Activated T-cell treated with anti-CD3 and anti-CD28 coated beads, Interleukin-2, amount 50 U/mL, for 72 hours (primary cell): ENCODE results near the gene DNAAF5. TPM values are rescaled to one million over a fixed set of nuclear protein-coding genes. Genes with fewer than 3 reads are reported as not detected.
A peak's percentile ranks its signal among the peaks of the same experiment; 100 is the strongest.

Experiments
- ATAC-seq, 2 donors: fragments of 150-1000 bp; cut with Tn5 transposase; replicated peaks in 1 of 2; 2 replicates each; pipeline ENCODE4 v1.10.0; 2021; ENCODE audit warnings: moderate library complexity in 2 of 2, mild to moderate bottlenecking in 1 of 2
- DNase-seq, 2 donors: peaks; one replicate each; pipeline ENCODE4 v3.0.0; 2021 to 2022; ENCODE audit warnings: mixed read lengths in 1 of 2
- H3K27ac Mint-ChIP-seq: one replicate; pipeline ENCODE4 v1.8.0; 2022; ENCODE audit warnings: mild to moderate bottlenecking, moderate library complexity, mixed read lengths
- H3K27me3 Mint-ChIP-seq: one replicate; pipeline ENCODE4 v1.8.0; 2022; ENCODE audit warnings: low read depth, mixed read lengths
- H3K36me3 Mint-ChIP-seq, 2 donors: one replicate each; pipeline ENCODE4 v1.8.0; 2022; ENCODE audit warnings: mixed read lengths in 2 of 2, mild to moderate bottlenecking in 1 of 2; ENCODE audit not compliant: insufficient read depth in 2 of 2
- H3K4me1 Mint-ChIP-seq: one replicate; pipeline ENCODE4 v1.8.0; 2022; ENCODE audit warnings: low read depth, mixed read lengths
- H3K4me3 Mint-ChIP-seq, 2 donors: one replicate each; pipeline ENCODE4 v1.8.0; 2022; ENCODE audit warnings: mild to moderate bottlenecking in 2 of 2, mixed read lengths in 2 of 2, moderate library complexity in 2 of 2
- H3K9me3 Mint-ChIP-seq, 2 donors: one replicate each; pipeline ENCODE4 v1.8.0; 2022; ENCODE audit warnings: mixed read lengths in 2 of 2
- total RNA-seq, 2 donors: library from RNA; stranded (reverse); gene quantifications; one replicate each; pipeline ENCODE4 v1.2.3, GENCODE V29; 2022

The DNAAF5 gene
- total RNA-seq, 2 donors from 2014 or later, result 12.0 to 15.9 TPM

- Mint-ChIP-seq H3K4me1 (peaks cover 33% of the 10 kb centered on the region), H3K27me3 (no peaks in the 10 kb centered on the region), H3K36me3 (peaks cover 16 to 18% of the 10 kb centered on the region in 2 donors), H3K4me3 (peak overlapping the region; percentile 76 to 83), H3K27ac (no peak overlapping the region), H3K9me3 (no peaks in the 10 kb centered on the region)
- DNase-seq (no peak), ATAC-seq (no peak)
These were observed 1.4 kb downstream of the DNAAF5 start for GRCh38 chr7:727806-728460.

- Mint-ChIP-seq H3K27me3 (no peaks in the 10 kb centered on the region), H3K27ac (no peak overlapping the region), H3K9me3 (peaks cover 0 to 2% of the 10 kb centered on the region in 2 donors), H3K4me3 (peak overlapping the region; percentile 76 to 83), H3K36me3 (peaks cover 14 to 19% of the 10 kb centered on the region in 2 donors), H3K4me1 (peaks cover 31% of the 10 kb centered on the region)
- ATAC-seq (no peak), DNase-seq (no peak)
These were observed 2.1 kb downstream of the DNAAF5 start for GRCh38 chr7:728602-729001.

- no peak for DNase-seq
- Mint-ChIP-seq H3K27ac (no peak overlapping the region), H3K36me3 (peaks cover 7 to 19% of the 10 kb centered on the region in 2 donors), H3K9me3 (peaks cover 6 to 7% of the 10 kb centered on the region in 2 donors), H3K4me3 (peak overlapping the region; percentile 16 to 36), H3K27me3 (no peaks in the 10 kb centered on the region), H3K4me1 (peaks cover 29% of the 10 kb centered on the region)
- ATAC-seq, result no peak
These were observed 2.9 kb downstream of the DNAAF5 start for GRCh38 chr7:729140-730000.

GRCh38 chr7:730501-731439 is 4.3 kb downstream of the DNAAF5 start:
- Mint-ChIP-seq H3K4me1 (peaks cover 16% of the 10 kb centered on the region), H3K36me3 (peaks cover 0 to 15% of the 10 kb centered on the region in 2 donors), H3K27ac (no peak overlapping the region), H3K27me3 (no peaks in the 10 kb centered on the region), H3K9me3 (peaks cover 7 to 8% of the 10 kb centered on the region in 2 donors), H3K4me3 (no peak overlapping the region)
- ATAC-seq, result no peak
- no peak for DNase-seq

GRCh38 chr7:731440-732085 is 5.1 kb downstream of the DNAAF5 start:
- Mint-ChIP-seq H3K27me3 (no peaks in the 10 kb centered on the region), H3K9me3 (peaks cover 7 to 8% of the 10 kb centered on the region in 2 donors), H3K36me3 (peaks cover 0 to 14% of the 10 kb centered on the region in 2 donors), H3K4me1 (peaks cover 13% of the 10 kb centered on the region), H3K27ac (no peak overlapping the region), H3K4me3 (no peak overlapping the region)
- ATAC-seq (no peak), DNase-seq (no peak)

- no peak overlapping the region for H3K4me3 Mint-ChIP-seq
- peaks cover 0 to 14% of the 10 kb centered on the region in 2 donors for H3K36me3 Mint-ChIP-seq
- H3K27me3 Mint-ChIP-seq, result no peaks in the 10 kb centered on the region
- no peak overlapping the region for H3K27ac Mint-ChIP-seq
- peak; percentile 23 to 25 for DNase-seq
- ATAC-seq, result peak; percentile 43 to 47
- peaks cover 13% of the 10 kb centered on the region for H3K4me1 Mint-ChIP-seq
- peaks cover 7 to 8% of the 10 kb centered on the region in 2 donors for H3K9me3 Mint-ChIP-seq
These were observed 5.6 kb downstream of the DNAAF5 start for GRCh38 chr7:732094-732541.

DNA sequence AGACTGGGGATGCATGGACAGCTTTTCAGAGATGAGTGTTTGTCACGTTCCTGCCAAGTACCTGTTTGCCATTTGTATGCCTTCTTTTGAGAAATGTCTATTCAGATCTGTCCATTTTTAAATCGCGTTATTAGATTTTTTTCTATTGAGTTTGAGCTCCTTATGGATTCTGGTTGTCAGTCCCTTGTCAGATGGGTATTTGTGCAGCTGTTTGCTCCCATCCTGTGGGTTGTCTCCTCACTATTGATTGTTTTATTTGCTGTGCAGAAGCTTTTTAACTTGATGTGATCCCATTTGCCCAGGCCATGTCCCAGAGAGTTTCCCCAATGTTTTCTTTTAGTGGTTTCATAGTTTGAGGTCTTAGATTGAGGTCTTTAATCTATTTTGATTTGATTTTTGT is 6.1 kb downstream of the DNAAF5 start:
- Mint-ChIP-seq H3K27me3 (no peaks in the 10 kb centered on the region), H3K36me3 (peaks cover 0 to 12% of the 10 kb centered on the region in 2 donors), H3K27ac (no peak overlapping the region), H3K4me1 (peaks cover 12% of the 10 kb centered on the region), H3K4me3 (no peak overlapping the region), H3K9me3 (peaks cover 7 to 8% of the 10 kb centered on the region in 2 donors)
- no peak for ATAC-seq
- no peak for DNase-seq

DNA sequence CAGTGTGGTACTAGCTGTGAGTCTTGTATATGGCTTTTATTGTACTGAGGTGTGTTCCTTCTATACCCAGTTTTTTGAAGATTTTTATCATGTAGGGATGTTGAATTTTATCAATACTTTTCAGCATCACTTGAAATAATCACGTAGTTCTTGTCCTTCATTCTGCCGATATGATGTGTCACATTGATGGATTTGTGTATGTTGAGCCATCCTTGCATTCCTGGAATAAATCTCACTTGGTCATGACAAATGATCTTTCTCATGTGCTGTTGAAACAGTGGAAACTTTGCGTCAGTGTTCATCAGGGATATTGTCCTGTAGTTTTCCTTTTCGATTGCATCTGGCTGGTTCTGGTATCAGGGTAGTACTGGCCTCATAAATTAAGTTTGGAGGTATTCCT is 7.7 kb downstream of the DNAAF5 start:
- peaks cover 0 to 16% of the 10 kb centered on the region in 2 donors for H3K36me3 Mint-ChIP-seq
- H3K27me3 Mint-ChIP-seq, result no peaks in the 10 kb centered on the region
- ATAC-seq, result no peak
- H3K27ac Mint-ChIP-seq, result no peak overlapping the region
- peaks cover 7 to 8% of the 10 kb centered on the region in 2 donors for H3K9me3 Mint-ChIP-seq
- H3K4me3 Mint-ChIP-seq, result no peak overlapping the region
- DNase-seq, result no peak
- no peaks in the 10 kb centered on the region for H3K4me1 Mint-ChIP-seq

DNA sequence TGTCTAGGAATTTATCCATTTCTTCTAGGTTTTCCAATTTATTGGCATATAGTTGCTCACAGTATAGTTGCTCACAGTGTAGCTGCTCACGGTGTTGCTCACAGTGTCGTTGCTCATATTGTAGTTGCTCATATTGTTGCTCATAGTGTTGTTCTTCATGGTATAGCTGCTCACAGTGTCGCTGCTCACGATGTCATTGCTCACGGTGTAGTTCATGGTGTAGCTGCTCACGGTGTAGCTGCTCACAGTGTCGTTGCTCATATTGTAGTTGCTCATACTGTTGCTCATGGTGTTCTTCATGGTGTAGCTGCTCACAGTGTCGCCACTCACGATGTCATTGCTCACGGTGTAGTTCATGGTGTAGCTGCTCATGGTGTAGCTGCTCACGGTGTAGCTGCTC is 8.3 kb downstream of the DNAAF5 start:
- Mint-ChIP-seq H3K27me3 (no peaks in the 10 kb centered on the region), H3K27ac (no peak overlapping the region), H3K36me3 (peaks cover 0 to 16% of the 10 kb centered on the region in 2 donors), H3K4me1 (no peaks in the 10 kb centered on the region), H3K9me3 (peaks cover 7 to 8% of the 10 kb centered on the region in 2 donors), H3K4me3 (no peak overlapping the region)
- no peak for ATAC-seq
- no peak for DNase-seq

DNA sequence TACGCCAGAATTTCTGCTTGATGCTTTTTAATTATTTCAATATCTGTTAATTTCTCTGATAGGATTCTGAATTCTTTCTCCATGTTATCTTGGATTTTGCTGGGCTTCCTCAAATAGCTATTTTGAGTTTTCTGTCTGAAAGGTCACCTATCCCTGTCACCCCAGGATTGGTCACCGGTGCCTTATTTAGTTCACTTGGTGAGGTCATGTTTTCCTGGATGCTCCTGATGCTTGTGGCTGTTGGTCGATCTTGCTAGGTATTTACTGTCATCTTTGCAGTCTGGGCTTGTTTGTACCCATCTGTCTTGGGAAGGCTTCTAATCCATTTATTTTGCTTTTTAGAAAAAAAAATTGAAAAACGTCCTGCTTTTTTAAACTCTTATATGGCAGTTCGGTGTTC is 11.7 kb downstream of the DNAAF5 start:
- Mint-ChIP-seq H3K4me1 (no peaks in the 10 kb centered on the region), H3K27me3 (no peaks in the 10 kb centered on the region), H3K4me3 (no peak overlapping the region), H3K27ac (peak overlapping the region; percentile 78), H3K9me3 (peaks cover 6 to 8% of the 10 kb centered on the region in 2 donors), H3K36me3 (peaks cover 6 to 15% of the 10 kb centered on the region in 2 donors)
- DNase-seq (no peak), ATAC-seq (no peak)

DNA sequence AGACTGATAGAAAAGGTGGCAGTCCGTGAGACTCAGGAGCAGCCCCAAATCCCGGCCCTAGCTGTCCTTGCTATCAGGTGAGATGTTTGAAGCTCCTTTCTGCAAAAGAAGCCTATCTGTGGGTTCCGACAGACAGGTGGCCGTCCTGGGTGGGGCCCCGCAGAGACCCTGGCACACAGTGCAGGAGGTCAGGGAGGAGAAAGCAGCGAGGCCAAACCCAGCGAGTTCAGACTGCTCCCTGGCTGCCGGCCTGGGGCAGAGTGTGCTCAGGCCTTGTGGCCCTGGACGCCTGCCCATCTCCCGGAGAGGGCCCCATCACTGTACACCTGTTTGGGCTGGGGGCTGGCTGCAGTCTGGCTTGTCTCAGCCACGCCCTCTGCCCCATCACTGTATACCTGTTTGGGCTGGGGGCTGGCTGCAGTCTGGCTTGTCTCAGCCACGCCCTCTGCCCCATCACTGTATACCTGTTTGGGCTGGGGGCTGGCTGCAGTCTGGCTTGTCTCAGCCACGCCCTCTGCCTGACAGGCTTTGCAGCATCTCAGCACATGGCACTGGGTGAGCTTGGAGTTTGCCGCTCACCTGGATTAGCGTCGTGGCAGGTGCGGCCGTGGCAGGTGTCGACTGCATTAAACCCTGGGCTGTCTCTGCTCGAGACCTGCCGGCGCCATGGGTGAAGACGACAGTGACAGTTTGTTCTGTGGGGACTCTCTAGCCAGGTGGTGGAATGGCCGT is 12.4 kb downstream of the DNAAF5 start:
- Mint-ChIP-seq H3K27ac (no peak overlapping the region), H3K9me3 (peaks cover 5 to 6% of the 10 kb centered on the region in 2 donors), H3K4me3 (no peak overlapping the region), H3K27me3 (no peaks in the 10 kb centered on the region), H3K36me3 (peaks cover 6 to 12% of the 10 kb centered on the region in 2 donors), H3K4me1 (no peaks in the 10 kb centered on the region)
- DNase-seq, result no peak
- no peak for ATAC-seq
